GM06990 (cell line): ENCODE results near the gene NAB1.

Experiments used
- DNase-seq: peaks from one replicate; pipeline ENCODE4 v3.0.0-alpha.2; 2011; ENCODE audit not compliant: insufficient read length; ENCODE audit errors: extremely low read depth
- H3K27me3 ChIP-seq: replicated peaks from 2 replicates; pipeline ENCODE4 v1.6.0; 2011; ENCODE audit warnings: low read length; ENCODE audit not compliant: control insufficient read depth, insufficient read depth
- H3K36me3 ChIP-seq: 2 replicates; pipeline ENCODE4 v1.5.1; 2011; ENCODE audit warnings: low read length; ENCODE audit not compliant: control insufficient read depth, insufficient read depth
- H3K4me3 ChIP-seq: replicated peaks from 2 replicates; pipeline ENCODE4 v1.5.1; 2011; ENCODE audit warnings: low read depth, mild to moderate bottlenecking, control low read depth, low read length
- TF ChIP-seq, protein P1 (sequence below): IDR thresholded peaks from 2 replicates; pipeline ENCODE4 v1.5.1; 2011; ENCODE audit warnings: low read length, control low read depth, mild to moderate bottlenecking, inconsistent platforms; ENCODE audit not compliant: insufficient read depth, poor library complexity, severe bottlenecking

Gene NAB1

DNA sequence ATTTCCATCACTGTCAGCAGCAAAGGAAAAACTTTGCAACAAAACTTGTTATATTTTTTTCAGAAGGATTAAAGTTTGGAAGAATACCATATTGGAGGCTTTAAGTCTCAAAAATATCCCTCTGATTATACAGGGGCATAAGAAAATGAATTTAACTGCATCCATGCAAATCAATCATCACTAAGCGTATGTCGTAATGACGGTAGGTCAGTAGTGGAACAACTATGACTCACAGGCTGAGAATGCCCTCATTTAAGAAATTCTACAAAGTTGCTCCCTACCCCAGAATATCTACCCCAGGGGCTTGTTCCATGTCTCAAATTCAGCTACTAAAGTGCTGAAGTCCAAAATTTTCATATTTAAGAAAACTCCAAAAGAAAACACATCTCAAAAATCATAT, 12.5 kb upstream of the NAB1 start:
- TF ChIP-seq, protein P1, sequence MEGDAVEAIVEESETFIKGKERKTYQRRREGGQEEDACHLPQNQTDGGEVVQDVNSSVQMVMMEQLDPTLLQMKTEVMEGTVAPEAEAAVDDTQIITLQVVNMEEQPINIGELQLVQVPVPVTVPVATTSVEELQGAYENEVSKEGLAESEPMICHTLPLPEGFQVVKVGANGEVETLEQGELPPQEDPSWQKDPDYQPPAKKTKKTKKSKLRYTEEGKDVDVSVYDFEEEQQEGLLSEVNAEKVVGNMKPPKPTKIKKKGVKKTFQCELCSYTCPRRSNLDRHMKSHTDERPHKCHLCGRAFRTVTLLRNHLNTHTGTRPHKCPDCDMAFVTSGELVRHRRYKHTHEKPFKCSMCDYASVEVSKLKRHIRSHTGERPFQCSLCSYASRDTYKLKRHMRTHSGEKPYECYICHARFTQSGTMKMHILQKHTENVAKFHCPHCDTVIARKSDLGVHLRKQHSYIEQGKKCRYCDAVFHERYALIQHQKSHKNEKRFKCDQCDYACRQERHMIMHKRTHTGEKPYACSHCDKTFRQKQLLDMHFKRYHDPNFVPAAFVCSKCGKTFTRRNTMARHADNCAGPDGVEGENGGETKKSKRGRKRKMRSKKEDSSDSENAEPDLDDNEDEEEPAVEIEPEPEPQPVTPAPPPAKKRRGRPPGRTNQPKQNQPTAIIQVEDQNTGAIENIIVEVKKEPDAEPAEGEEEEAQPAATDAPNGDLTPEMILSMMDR = no peak
- Histone ChIP-seq H3K36me3 (no peaks in the 10 kb centered on the region), H3K4me3 (no peak overlapping the region), H3K27me3 (no peaks in the 10 kb centered on the region)
- DNase-seq = no peak

DNA sequence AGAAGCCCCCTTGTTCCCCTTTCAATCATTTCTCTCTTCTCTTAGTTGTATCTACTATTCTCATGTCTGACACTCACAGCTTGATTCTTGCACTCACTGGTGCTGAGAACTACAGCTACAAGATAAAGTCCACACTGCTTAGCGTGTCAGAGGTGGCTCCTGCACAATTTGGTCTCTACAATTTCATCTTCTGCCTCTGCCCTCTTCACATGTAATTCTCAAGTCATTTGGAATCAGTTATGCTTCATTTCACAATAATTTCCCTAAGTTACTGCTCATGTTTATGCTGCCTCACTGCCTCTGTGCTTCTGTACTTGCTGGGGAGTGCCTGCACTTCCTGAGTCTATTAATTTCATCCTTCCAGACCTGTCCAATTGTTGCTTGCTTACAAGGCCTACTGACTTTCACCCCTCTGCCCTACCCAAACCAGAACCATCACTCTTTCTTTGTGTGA, 11.6 kb upstream of the NAB1 start:
- no peak for DNase-seq
- Histone ChIP-seq H3K4me3 (no peak overlapping the region), H3K36me3 (no peaks in the 10 kb centered on the region), H3K27me3 (no peaks in the 10 kb centered on the region)
- TF ChIP-seq, protein P1 = no peak

DNA sequence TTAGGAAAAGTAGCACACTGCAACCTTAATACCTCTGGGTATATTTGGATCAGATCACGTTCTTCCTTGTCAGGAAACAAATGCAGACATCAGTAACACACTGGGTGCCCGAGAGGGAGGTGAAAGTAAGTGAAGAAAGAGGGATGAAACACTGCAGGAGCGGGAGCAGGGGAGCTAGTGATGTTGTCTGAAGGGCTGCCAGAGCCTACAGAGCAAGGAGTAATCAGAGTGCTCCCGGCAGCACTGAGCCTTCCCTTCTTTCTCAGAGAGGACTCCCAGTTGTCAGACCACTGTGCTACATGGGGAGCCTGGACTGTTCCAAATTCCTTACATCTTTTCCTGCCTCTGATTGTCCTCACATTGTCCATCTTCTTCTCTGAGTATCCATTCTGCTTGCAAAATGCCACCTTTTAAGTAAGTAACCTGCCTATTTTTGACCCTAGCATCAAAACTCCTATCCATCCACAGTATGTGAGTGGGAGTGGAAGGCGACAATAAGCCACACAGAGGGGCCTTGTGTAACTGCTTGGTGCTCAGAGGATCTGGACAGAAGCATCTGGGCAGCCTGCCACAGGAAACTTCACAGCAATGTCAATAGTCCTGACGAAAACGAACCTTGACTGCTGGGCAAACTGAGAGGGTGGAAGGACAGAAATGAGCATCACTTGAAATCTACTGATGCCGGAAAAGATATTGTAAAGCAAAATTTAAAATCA, 10.8 kb upstream of the NAB1 start:
- DNase-seq = no peak
- TF ChIP-seq, protein P1 = no peak
- Histone ChIP-seq H3K4me3 (no peak overlapping the region), H3K27me3 (no peaks in the 10 kb centered on the region), H3K36me3 (no peaks in the 10 kb centered on the region)

DNA sequence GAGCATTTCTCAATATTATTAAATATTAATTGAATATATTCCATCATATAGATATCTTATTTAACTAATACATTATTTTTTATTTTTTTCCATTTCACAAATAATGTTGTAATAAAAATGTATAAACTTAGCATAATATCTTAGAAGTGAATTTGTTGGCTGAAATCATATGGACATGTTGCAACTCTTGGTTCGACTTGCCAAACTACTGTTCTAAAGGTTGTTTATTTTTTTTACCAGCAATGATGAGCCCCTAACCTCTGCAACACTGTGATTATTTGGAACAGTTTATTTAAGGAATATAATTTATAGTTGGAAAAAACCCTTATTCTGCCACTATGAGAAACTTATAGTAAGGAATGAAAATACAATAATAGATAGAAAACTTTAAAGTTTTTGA, 8.8 kb upstream of the NAB1 start:
- DNase-seq = no peak
- no peaks in the 10 kb centered on the region for H3K27me3 ChIP-seq
- no peaks in the 10 kb centered on the region for H3K36me3 ChIP-seq

DNA sequence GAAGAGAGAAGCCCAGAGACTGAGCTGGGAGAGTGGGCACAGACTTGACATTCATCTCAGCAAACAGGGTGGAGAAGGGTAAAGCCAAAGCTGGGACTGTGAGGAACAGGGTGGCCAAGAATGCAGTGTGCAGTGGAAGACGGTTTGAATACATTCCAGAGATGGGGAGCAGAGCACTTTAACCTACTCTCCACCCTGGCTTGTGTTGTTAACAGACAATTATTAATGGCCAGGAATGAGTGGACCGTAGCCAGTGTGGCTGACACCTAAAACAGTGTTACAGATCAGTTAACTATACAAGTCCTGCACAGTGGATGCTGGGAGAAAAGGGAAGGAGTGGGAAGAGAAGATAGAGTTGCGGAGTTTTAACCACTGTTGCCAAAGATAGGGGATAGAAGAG, 7.4 kb upstream of the NAB1 start:
- no peaks in the 10 kb centered on the region for H3K27me3 ChIP-seq
- TF ChIP-seq, protein P1 = no peak
- no peaks in the 10 kb centered on the region for H3K36me3 ChIP-seq
- no peak overlapping the region for H3K4me3 ChIP-seq
- DNase-seq = no peak

More for the DNA sequence above, 8.8 kb upstream of the NAB1 start:
- H3K4me3 ChIP-seq = no peak overlapping the region
- TF ChIP-seq, protein P1 = no peak
